Stomach (tissue), 9 donors: ENCODE data around the gene MALAT1. TPM values are rescaled to one million over a fixed set of nuclear protein-coding genes. Genes with fewer than 3 reads are reported as not detected.

Experiments
- DNase-seq, 2 donors: peaks; one replicate each; pipeline versions ENCODE4 v3.0.0 to v3.0.0-alpha.2; 2013 to 2019
- H3K27ac ChIP-seq, 5 donors: fragments of 200-600 bp in 4 of 5; sonication (generic) in 4 of 5; one replicate each; pipeline ENCODE4 v1.5.1; 2013 to 2019; ENCODE audit warnings: mild to moderate bottlenecking in 1 of 5, moderate library complexity in 1 of 5
- H3K27me3 ChIP-seq, 3 donors: fragments of 200-600 bp; sonication (generic); one replicate each; pipeline ENCODE4 v1.5.1; 2017 to 2019; ENCODE audit warnings: mixed run types in 1 of 3
- H3K36me3 ChIP-seq, 4 donors: fragments of 200-600 bp; sonication (generic); 1 replicate in 3 of 4; 2 replicates in 1 of 4; pipeline ENCODE4 v1.5.1; 2016 to 2019
- H3K4me1 ChIP-seq, 4 donors: fragments of 200-600 bp; sonication (generic); one replicate each; pipeline ENCODE4 v1.5.1; 2016 to 2019
- H3K4me3 ChIP-seq, 4 donors: fragments of 200-600 bp; sonication (generic) in 3 of 4; one replicate each; pipeline ENCODE4 v1.5.1; 2016 to 2019; ENCODE audit warnings: mild to moderate bottlenecking in 1 of 4
- H3K9me3 ChIP-seq, 4 donors: fragments of 200-600 bp; sonication (generic); one replicate each; pipeline ENCODE4 v1.5.1; 2016 to 2019
- EP300 ChIP-seq: sonication (generic); formaldehyde crosslinking; IDR thresholded peaks from one replicate; pipeline ENCODE4 v1.6.1; 2017; ENCODE audit warnings: antibody characterized with exemption
- POLR2A ChIP-seq, 4 donors: fragments of 450-650 bp; IDR thresholded peaks; one replicate each; pipeline ENCODE4 v1.6.1; 2016; ENCODE audit warnings: antibody characterized with exemption in 4 of 4, control low read depth in 2 of 4, mild to moderate bottlenecking in 1 of 4, moderate library complexity in 1 of 4
- POLR2AphosphoS5 ChIP-seq, 3 donors: sonication (generic); formaldehyde crosslinking; IDR thresholded peaks; one replicate each; pipeline ENCODE4 v1.6.1; 2016; ENCODE audit warnings: antibody characterized with exemption in 3 of 3
- WGBS, 5 donors: extraction: QIAGEN DNeasy Blood & Tissue Kit in 3 of 5; methylation state at CpG; one replicate each; pipeline versions ENCODE4 v1.1.5 to v1.1.7; 2013 to 2018; 5-methylcytosine and 5-hydroxymethylcytosine counted together
- intact Hi-C: fragments of 100-400 bp; cut with DNase I; formaldehyde crosslinking; loops from one replicate; pipeline ENCODE4 v1.15.1; 2023; ENCODE audit warnings: low total_unique reads
- polyA plus RNA-seq, 3 donors: library from polyadenylated mRNA; stranded (reverse); fragments of 200-250 nt; gene quantifications; one replicate each; pipeline ENCODE4 v1.2.3, GENCODE V29; 2013
- total RNA-seq, 5 donors: library from RNA; depleted of rRNA; stranded (reverse); fragments of >200 nt; gene quantifications; one replicate each; pipeline versions ENCODE4 v1.1.0 to v1.2.3, GENCODE V29; 2014 to 2016
- TF ChIP-seq, protein P1 (sequence below), 7 experiments: fragments of 450-650 bp in 4 of 7; fragments of 200-600 bp in 3 of 7; sonication (generic) in 3 of 7; IDR thresholded peaks; one replicate each; pipeline ENCODE4 v1.5.1; 2016 to 2019; ENCODE audit warnings: antibody characterized with exemption in 7 of 7, control low read depth in 2 of 7, mild to moderate bottlenecking in 1 of 7
- donor health status: healthy with polysubstance abuse.
- donor health status: Bipolar disorder and iron deficiency.
- donor health status: healthy.

Gene MALAT1
- total and polyA plus RNA-seq, 8 donors = 124 to 39,496 (median 11,695) TPM

DNA sequence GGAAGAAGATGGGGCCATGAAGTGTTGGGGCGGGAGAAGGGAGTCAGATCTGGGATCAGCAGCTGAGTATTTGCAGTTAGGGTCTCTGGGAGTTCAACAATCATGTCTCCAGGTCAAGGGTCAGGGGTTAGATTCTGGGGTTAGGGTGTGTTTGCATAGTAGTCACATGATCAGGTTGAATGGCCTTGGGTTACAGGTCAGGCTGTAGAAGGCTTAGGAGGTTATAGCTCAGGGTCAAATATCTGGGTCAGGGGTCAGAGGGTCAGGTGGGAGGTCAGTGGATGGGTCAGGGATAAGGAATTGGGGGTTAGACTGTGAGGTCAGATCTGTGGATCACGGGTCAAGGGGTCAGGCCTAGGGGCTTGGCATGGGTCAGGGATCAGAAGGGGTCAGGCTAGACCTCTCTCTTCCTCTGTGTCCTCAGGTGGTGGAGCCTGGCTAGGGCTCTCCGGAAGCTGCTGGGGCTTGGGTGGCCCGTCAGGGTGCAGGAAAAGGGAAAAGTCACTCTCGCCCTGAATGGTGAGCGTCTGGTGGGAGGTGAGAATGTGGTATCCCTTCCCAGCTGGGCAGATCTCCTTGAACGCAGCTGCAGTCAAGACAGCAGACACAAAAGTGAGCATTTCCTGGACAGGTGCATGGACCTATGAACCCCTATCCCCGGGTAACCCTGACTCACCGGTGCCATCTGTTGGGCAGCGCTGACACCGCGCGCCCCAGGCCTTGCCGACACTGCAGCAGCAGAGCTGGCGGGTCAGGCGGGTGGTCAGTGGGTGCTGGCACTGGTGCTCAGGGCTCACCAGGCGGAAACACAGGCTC is 52.9 kb downstream of the MALAT1 start:
- TF ChIP-seq POLR2AphosphoS5 (IDR thresholded peaks at IDR 0.05) (peak in 2 of 3 donors; percentile 23 to 61), POLR2A (IDR thresholded peaks at IDR 0.05) (no peak)
- TF ChIP-seq, protein P1, sequence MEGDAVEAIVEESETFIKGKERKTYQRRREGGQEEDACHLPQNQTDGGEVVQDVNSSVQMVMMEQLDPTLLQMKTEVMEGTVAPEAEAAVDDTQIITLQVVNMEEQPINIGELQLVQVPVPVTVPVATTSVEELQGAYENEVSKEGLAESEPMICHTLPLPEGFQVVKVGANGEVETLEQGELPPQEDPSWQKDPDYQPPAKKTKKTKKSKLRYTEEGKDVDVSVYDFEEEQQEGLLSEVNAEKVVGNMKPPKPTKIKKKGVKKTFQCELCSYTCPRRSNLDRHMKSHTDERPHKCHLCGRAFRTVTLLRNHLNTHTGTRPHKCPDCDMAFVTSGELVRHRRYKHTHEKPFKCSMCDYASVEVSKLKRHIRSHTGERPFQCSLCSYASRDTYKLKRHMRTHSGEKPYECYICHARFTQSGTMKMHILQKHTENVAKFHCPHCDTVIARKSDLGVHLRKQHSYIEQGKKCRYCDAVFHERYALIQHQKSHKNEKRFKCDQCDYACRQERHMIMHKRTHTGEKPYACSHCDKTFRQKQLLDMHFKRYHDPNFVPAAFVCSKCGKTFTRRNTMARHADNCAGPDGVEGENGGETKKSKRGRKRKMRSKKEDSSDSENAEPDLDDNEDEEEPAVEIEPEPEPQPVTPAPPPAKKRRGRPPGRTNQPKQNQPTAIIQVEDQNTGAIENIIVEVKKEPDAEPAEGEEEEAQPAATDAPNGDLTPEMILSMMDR (IDR thresholded peaks at IDR 0.05) = peak in 4 of 7 experiments; percentile 25 to 36 (median 34)
- peak overlapping the region in 1 of 4 donors; percentile 30 for H3K4me3 ChIP-seq
- H3K4me1 ChIP-seq = peaks cover 28 to 74% (median 64%) of the 10 kb centered on the region in 4 donors
- 47 to 56% (median 52%) methylated on average over 12 to 17 of the region's 17 CpGs for WGBS, 5 donors
- peak overlapping the region; percentile 39 to 68 (median 55) for H3K27ac ChIP-seq
- intact Hi-C loops = no loop called here
- peaks cover 0 to 63% (median 36%) of the 10 kb centered on the region in 4 donors for H3K36me3 ChIP-seq
- no peaks in the 10 kb centered on the region for H3K9me3 ChIP-seq
- H3K27me3 ChIP-seq = no peaks in the 10 kb centered on the region
- peak; percentile 81 to 86 for DNase-seq

DNA sequence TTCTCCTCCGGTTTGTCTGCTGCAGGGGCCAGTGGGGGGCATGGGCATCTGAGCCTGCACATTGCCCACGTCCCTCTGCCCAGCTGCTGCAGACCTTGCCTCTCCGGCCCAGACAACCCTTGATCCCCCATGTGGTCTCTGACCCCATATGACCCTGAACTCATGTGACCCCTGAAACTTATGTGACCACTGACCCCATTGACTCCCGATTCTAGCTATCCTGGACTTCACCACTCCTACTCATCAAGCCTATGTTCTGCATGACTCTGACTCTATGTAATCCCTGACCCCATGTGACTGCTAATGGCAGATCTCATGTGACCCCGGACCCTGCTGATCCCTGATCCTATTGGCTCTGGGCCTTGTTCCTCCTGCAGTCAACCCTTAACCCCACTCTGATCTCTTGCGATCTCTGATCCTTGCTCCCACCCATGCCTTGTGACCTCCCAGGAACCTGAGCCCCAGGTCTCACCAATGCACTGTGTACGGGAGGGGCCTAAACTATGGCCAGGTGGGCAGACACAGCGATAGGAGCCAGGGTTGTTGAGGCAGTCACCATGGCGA is 53.6 kb downstream of the MALAT1 start:
- 74 to 86% (median 81%) methylated on average over 8 to 9 of the region's 9 CpGs for WGBS, 5 donors
- Histone ChIP-seq H3K4me1 (peaks cover 26 to 74% (median 64%) of the 10 kb centered on the region in 4 donors), H3K4me3 (no peak overlapping the region), H3K36me3 (peaks cover 0 to 57% (median 33%) of the 10 kb centered on the region in 4 donors), H3K9me3 (no peaks in the 10 kb centered on the region), H3K27me3 (no peaks in the 10 kb centered on the region), H3K27ac (peak overlapping the region in 1 of 5 donors; percentile 55)
- TF ChIP-seq POLR2A (IDR thresholded peaks at IDR 0.05) (no peak), EP300 (no peak), POLR2AphosphoS5 (IDR thresholded peaks at IDR 0.05) (no peak)
- TF ChIP-seq, protein P1 (IDR thresholded peaks at IDR 0.05) = no peak
- no peak for DNase-seq
- intact Hi-C loops = no loop called here

DNA sequence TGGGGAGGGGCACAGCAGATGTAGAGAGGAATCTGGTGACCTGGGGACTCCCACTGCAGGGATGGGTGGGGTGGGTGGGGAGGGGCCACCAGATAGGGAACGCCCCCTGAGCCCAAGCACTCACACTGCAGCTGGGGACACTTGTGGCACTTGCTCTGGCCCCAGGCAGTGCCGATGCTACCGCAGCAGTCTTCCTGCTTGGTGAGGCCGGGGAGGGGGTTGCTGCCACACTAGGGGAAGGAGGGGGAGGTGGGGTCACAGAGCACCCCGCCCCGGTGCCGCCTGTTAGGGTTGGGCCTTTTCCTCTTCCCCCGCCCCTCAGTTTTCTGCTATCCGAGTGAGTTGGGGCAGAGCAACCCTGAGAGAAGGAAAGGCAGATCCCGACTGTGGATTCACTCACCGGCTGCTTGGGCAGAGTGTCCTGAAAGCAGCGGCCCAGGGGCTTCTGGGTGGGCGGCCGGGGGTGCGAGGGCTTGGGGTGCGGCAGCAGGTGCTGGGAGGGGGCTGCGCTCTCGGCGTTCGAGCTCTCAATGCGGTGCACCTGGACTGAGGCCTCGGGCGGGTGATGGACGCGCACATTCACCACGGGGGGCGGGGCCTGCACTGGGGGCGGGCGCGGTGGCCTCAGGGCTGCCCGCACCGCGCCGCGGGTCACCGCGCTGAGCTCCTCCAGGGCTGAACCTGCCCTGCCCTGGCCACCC is 54.6 kb downstream of the MALAT1 start:
- H3K36me3 ChIP-seq = peaks cover 0 to 47% (median 28%) of the 10 kb centered on the region in 4 donors
- intact Hi-C loops = no loop called here
- peaks cover 0 to under 1% (median 0%) of the 10 kb centered on the region in 3 donors for H3K27me3 ChIP-seq
- peak in 1 of 2 donors; percentile 79 for DNase-seq
- TF ChIP-seq POLR2AphosphoS5 (IDR thresholded peaks at IDR 0.05) (no peak), POLR2A (IDR thresholded peaks at IDR 0.05) (no peak)
- no peak overlapping the region for H3K4me3 ChIP-seq
- 61 to 72% (median 68%) methylated on average over 25 to 37 of the region's 37 CpGs for WGBS, 5 donors
- H3K4me1 ChIP-seq = peaks cover 27 to 73% (median 66%) of the 10 kb centered on the region in 4 donors
- H3K9me3 ChIP-seq = no peaks in the 10 kb centered on the region
- H3K27ac ChIP-seq = peak overlapping the region in 4 of 5 donors; percentile 4 to 96 (median 26)

DNA sequence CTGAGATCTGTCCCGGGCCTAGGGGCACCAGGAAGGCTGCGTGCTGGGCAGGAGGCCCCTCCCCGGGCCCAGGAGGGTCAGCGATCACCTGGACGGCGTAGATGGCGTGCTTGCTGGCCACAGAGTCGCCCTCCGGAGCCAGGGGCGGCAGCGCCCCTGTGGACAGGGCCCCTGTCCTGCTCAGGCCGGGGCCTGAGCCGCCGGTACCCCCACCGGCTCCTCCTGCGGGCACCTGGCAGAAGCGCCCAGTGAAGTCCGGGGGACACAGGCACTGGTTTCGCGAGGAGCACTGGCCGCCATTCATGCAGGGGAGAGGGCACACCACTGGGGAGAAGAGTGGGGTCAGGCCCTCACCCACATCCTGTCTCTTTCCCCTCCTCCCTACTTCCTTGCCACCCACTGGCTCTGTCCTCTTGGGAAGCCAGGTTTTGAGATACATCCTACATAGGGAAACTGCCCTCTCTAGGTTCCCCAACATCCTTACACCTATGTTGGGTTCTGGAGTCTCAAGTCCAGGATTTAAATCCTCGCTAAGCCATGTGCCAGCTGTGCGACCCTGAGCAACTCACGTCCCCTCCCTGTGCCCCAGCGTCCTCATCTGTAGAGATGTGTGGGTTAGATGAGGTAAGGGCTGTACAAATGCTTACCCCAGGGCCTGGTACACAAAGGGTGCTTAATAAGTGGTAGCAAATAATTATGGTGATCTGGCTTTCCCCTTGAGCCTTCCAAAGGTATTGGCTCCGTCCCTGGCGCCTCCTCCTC is 55.4 kb downstream of the MALAT1 start:
- TF ChIP-seq, protein P1 (IDR thresholded peaks at IDR 0.05) = no peak
- TF ChIP-seq POLR2AphosphoS5 (IDR thresholded peaks at IDR 0.05) (no peak), POLR2A (IDR thresholded peaks at IDR 0.05) (no peak), EP300 (no peak)
- no peak overlapping the region for H3K4me3 ChIP-seq
- DNase-seq = no peak
- H3K9me3 ChIP-seq = no peaks in the 10 kb centered on the region
- H3K27ac ChIP-seq = peak overlapping the region in 4 of 5 donors; percentile 4 to 96 (median 57)
- 80 to 88% (median 85%) methylated on average over 13 to 27 of the region's 27 CpGs for WGBS, 5 donors
- H3K4me1 ChIP-seq = peaks cover 35 to 80% (median 74%) of the 10 kb centered on the region in 4 donors
- intact Hi-C loops = no loop called here
- peaks cover 0 to 8% (median 0%) of the 10 kb centered on the region in 3 donors for H3K27me3 ChIP-seq
- peaks cover 0 to 39% (median 24%) of the 10 kb centered on the region in 4 donors for H3K36me3 ChIP-seq
